Stimulated activated CD4-positive, alpha-beta T cell treated with anti-CD3 and anti-CD28 coated beads, Interleukin-15, amount 100 ng/mL, for 24 hours (primary cell): ENCODE data around the gene LRAT.
"Not testable (repeated sequence)": the region's sequence is repeated elsewhere in the genome, so short reads cannot be mapped to it uniquely, and the experiment has no call there.

ENCODE experiments used
- DNase-seq: peaks from one replicate; pipeline ENCODE4 v3.0.0-alpha.2; 2020

LRAT gene

GRCh38 chr4:154743683-154744340, at the start of gene LRAT:
Gene LRAT (plus strand): TSS chr4:154744000. CDS start chr4:154744327, 327 bp downstream.
- DNase-seq, result peak; percentile 63

- no peak for DNase-seq
Measured at GRCh38 chr4:154707877-154708276, 35.9 kb upstream of the LRAT start.

GRCh38 chr4:154709550-154709949, 34.2 kb upstream of the LRAT start:
- DNase-seq, result no peak

GRCh38 chr4:154711522-154711921, 32.3 kb upstream of the LRAT start:
- no peak for DNase-seq

GRCh38 chr4:154714339-154715040, 29.3 kb upstream of the LRAT start:
- DNase-seq, result no peak

- DNase-seq, result no peak
Measured at GRCh38 chr4:154719087-154719486, 24.7 kb upstream of the LRAT start.

- no peak for DNase-seq
Measured at GRCh38 chr4:154720123-154720522, 23.7 kb upstream of the LRAT start.

- no peak for DNase-seq
Measured at GRCh38 chr4:154720618-154721267, 23.1 kb upstream of the LRAT start.

GRCh38 chr4:154722262-154722661, 21.5 kb upstream of the LRAT start:
- no peak for DNase-seq

GRCh38 chr4:154723601-154724000, 20.2 kb upstream of the LRAT start:
- not testable (repeated sequence) for DNase-seq

GRCh38 chr4:154727540-154727939, 16.3 kb upstream of the LRAT start:
- DNase-seq, result no peak

GRCh38 chr4:154731756-154732155, 12.0 kb upstream of the LRAT start:
- DNase-seq, result no peak

- no peak for DNase-seq
Measured at GRCh38 chr4:154732669-154733068, 11.1 kb upstream of the LRAT start.

GRCh38 chr4:154736770-154737169, 7.0 kb upstream of the LRAT start:
- no peak for DNase-seq

GRCh38 chr4:154738426-154738825, 5.4 kb upstream of the LRAT start:
- DNase-seq, result no peak

GRCh38 chr4:154739111-154739510, 4.7 kb upstream of the LRAT start:
- DNase-seq, result no peak

- no peak for DNase-seq
Measured at GRCh38 chr4:154740462-154740861, 3.3 kb upstream of the LRAT start.

GRCh38 chr4:154741131-154741665, 2.6 kb upstream of the LRAT start:
- DNase-seq, result no peak

GRCh38 chr4:154741922-154742850, 1.6 kb upstream of the LRAT start:
- DNase-seq, result peak; percentile 12

GRCh38 chr4:154744341-154744926, 634 bp downstream of the LRAT start:
- DNase-seq, result no peak

GRCh38 chr4:154757713-154758112, 13.9 kb downstream of the LRAT start:
- no peak for DNase-seq

- DNase-seq, result no peak
Measured at GRCh38 chr4:154760895-154761294, 17.1 kb downstream of the LRAT start.
